Small intestine (tissue), 7 donors: ENCODE results near the gene PPP1R14B. TPM values are rescaled to one million over a fixed set of nuclear protein-coding genes. Genes with fewer than 3 reads are reported as not detected.

ENCODE experiments used
- DNase-seq, 2 donors: peaks; one replicate each; pipeline versions ENCODE4 v3.0.0 to v3.0.0-alpha.2; 2013
- FAIRE-seq: peaks from 2 replicates; lab custom pipeline; 2012; peaks lifted over from hg19 to GRCh38; lab: Jason Lieb, UNC
- H3K27ac ChIP-seq, 3 donors: one replicate each; pipeline ENCODE4 v1.5.1; 2013; ENCODE audit warnings: low read length in 2 of 3, mild to moderate bottlenecking in 2 of 3, control low read depth in 1 of 3, inconsistent platforms in 1 of 3, low read depth in 1 of 3, moderate library complexity in 1 of 3
- H3K27me3 ChIP-seq, 3 donors: one replicate each; pipeline ENCODE4 v1.6.1; 2013; ENCODE audit warnings: low read length in 3 of 3, inconsistent platforms in 1 of 3; ENCODE audit not compliant: control insufficient read depth in 3 of 3, insufficient read depth in 3 of 3
- H3K36me3 ChIP-seq, 3 donors: one replicate each; pipeline ENCODE4 v1.6.1; 2013; ENCODE audit warnings: low read length in 3 of 3, inconsistent platforms in 1 of 3, low read depth in 1 of 3, mild to moderate bottlenecking in 1 of 3, moderate library complexity in 1 of 3; ENCODE audit not compliant: control insufficient read depth in 3 of 3, insufficient read depth in 2 of 3
- H3K4me1 ChIP-seq, 3 donors: one replicate each; pipeline ENCODE4 v1.6.1; 2013; ENCODE audit warnings: low read length in 2 of 3, inconsistent platforms in 1 of 3, low read depth in 1 of 3, mild to moderate bottlenecking in 1 of 3, moderate library complexity in 1 of 3; ENCODE audit not compliant: control insufficient read depth in 3 of 3, insufficient read depth in 2 of 3
- H3K4me3 ChIP-seq, 3 donors: one replicate each; pipeline ENCODE4 v1.5.1; 2013; ENCODE audit warnings: low read length in 3 of 3, control low read depth in 1 of 3, inconsistent platforms in 1 of 3, low read depth in 1 of 3, mild to moderate bottlenecking in 1 of 3, moderate library complexity in 1 of 3
- H3K9me3 ChIP-seq, 2 donors: one replicate each; pipeline ENCODE4 v1.6.1; 2013; ENCODE audit warnings: low read depth in 1 of 2, low read length in 1 of 2; ENCODE audit not compliant: control insufficient read depth in 2 of 2, insufficient read depth in 1 of 2
- WGBS, 3 donors: extraction: QIAGEN DNeasy Blood & Tissue Kit; methylation state at CpG; one replicate each; pipeline ENCODE4 v1.1.7; 2013; 5-methylcytosine and 5-hydroxymethylcytosine counted together
- polyA plus RNA-seq, 4 donors: library from polyadenylated mRNA; stranded (reverse) in 3 of 4; unstranded in 1 of 4; fragments of 200-250 nt in 3 of 4; fragments of 120-200 nt in 1 of 4; gene quantifications; one replicate each; pipeline versions ENCODE4 v1.2.1 to v1.2.3, GENCODE V29; 2013
- donor health status: healthy with polysubstance abuse.
- donor health status: control.
- donor health status: control.
- donor health status: Bipolar disorder and iron deficiency.
- donor health status: healthy.

PPP1R14B gene
- polyA plus RNA-seq, 4 donors = 46.9 to 161 (median 143) TPM

DNA sequence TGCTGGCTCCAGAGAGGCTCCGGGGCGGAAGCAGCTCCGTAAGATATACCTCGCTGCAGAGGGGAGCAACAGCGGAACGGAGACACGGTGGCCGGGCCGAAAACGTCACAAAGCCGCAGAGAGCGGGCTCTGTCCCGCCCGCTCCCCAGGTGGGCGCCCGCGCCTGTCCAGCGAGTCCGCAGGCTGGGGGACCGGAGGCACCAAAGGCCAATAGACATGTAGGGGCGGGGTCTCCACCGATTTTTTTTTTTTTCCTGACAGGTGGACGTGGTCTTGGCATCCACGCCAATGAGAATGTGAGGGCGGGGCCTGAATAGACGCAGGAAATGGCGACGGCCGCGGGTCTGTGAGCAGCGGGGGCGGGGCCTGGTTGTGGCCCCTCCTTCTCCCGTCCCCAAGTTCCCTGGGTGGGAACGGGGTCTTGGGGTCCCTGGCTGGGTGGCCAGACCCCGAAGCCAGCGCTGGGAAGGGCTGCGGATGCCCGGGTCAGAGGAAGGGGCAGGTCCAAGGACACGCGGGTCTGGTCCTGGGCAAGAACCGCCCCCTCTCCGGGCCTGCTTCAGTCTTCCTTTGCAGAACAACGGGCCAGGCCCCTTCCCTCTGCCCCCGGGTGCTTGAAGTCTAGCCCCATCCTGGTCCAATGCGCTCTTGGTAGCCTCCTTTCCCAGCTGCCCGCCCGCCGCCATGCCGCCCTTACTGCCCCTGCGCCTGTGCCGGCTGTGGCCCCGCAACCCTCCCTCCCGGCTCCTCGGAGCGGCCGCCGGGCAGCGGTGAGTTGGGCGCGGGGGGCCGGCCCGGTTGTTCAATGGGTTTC is 16.4 kb downstream of the PPP1R14B start, which contains the start of gene DNAJC4:
TSS of gene DNAJC4 (plus strand) at position 378 of the 814 bp plus-strand sequence. CDS start at position 685, 307 bp downstream.
- Histone ChIP-seq H3K4me3 (peak within 1 kb of the TSS; percentile 73 to 81 (median 78)), H3K27ac (peak within 1 kb of the TSS; percentile 83 to 97 (median 86)), H3K27me3 (no peaks in the 10 kb centered on the region), H3K4me1 (peaks cover 0 to 50% (median 2%) of the 10 kb centered on the region in 3 donors), H3K36me3 (peaks cover 0 to 12% (median 0%) of the 10 kb centered on the region in 3 donors), H3K9me3 (no peaks in the 10 kb centered on the region)
- 0% methylated on average over 48 to 62 of the region's 62 CpGs for WGBS, 3 donors
- no peak for FAIRE-seq
- peak; percentile 96 for DNase-seq

GRCh38 chr11:64229744-64230170 is 17.0 kb downstream of the PPP1R14B start:
- H3K4me1 ChIP-seq = peaks cover 0 to 50% (median 3%) of the 10 kb centered on the region in 3 donors
- no peak for FAIRE-seq

GRCh38 chr11:64229090-64229743 is 17.5 kb downstream of the PPP1R14B start:
- no peaks in the 10 kb centered on the region for H3K9me3 ChIP-seq
- WGBS, 3 donors = 83 to 87% (median 84%) methylated on average over 12 of the region's 12 CpGs
- peak overlapping the region in 1 of 3 donors; percentile 81 for H3K4me3 ChIP-seq
- H3K27me3 ChIP-seq = no peaks in the 10 kb centered on the region
- FAIRE-seq (no peak), DNase-seq (peak in 1 of 2 donors; percentile 55)
- H3K36me3 ChIP-seq = peaks cover 0 to 15% (median 0%) of the 10 kb centered on the region in 3 donors
- H3K4me1 ChIP-seq = peaks cover 0 to 50% (median 3%) of the 10 kb centered on the region in 3 donors
- H3K27ac ChIP-seq = peak overlapping the region; percentile 58 to 97 (median 86)

More at GRCh38 chr11:64229744-64230170, 17.0 kb downstream of the PPP1R14B start:
- Histone ChIP-seq H3K9me3 (no peaks in the 10 kb centered on the region), H3K4me3 (peak overlapping the region; percentile 51 to 81 (median 73)), H3K36me3 (peaks cover 0 to 10% (median 0%) of the 10 kb centered on the region in 3 donors), H3K27ac (peak overlapping the region; percentile 58 to 97 (median 86)), H3K27me3 (no peaks in the 10 kb centered on the region)
- peak in 1 of 2 donors; percentile 57 for DNase-seq
- WGBS, 3 donors = 25 to 33% (median 29%) methylated on average over 13 of the region's 13 CpGs

GRCh38 chr11:64227405-64227956 is 19.3 kb downstream of the PPP1R14B start:
- Histone ChIP-seq H3K4me3 (peak overlapping the region in 2 of 3 donors; percentile 73 to 83), H3K4me1 (peaks cover 0 to 42% (median 3%) of the 10 kb centered on the region in 3 donors), H3K27me3 (no peaks in the 10 kb centered on the region), H3K9me3 (no peaks in the 10 kb centered on the region), H3K36me3 (peaks cover 0 to 28% (median 0%) of the 10 kb centered on the region in 3 donors), H3K27ac (peak overlapping the region in 1 of 3 donors; percentile 82)
- no peak for FAIRE-seq
- 79 to 84% (median 82%) methylated on average over 3 of the region's 3 CpGs for WGBS, 3 donors
- DNase-seq = no peak

DNA sequence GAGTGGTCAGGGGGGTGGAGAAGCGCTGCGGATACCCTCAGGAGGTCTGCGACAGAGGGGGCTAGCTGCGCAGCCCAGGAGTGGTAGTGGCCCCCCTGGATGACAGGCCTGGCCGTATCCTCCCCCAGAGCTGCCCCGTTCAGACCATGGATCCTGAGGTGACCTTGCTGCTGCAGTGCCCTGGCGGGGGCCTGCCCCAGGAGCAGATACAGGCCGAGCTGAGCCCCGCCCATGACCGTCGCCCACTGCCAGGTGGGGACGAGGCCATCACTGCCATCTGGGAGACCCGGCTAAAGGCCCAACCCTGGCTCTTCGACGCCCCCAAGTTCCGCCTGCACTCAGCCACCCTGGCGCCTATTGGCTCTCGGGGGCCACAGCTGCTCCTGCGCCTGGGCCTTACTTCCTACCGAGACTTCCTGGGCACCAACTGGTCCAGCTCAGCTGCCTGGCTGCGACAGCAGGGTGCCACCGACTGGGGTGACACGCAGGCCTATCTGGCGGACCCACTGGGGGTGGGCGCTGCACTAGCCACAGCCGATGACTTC is 20.2 kb downstream of the PPP1R14B start:
- peaks cover 0 to 36% (median 3%) of the 10 kb centered on the region in 3 donors for H3K4me1 ChIP-seq
- H3K36me3 ChIP-seq = peaks cover 0 to 24% (median 0%) of the 10 kb centered on the region in 3 donors
- FAIRE-seq (no peak), DNase-seq (peak; percentile 73 to 74)
- peak overlapping the region; percentile 59 to 83 (median 73) for H3K4me3 ChIP-seq
- H3K27me3 ChIP-seq = no peaks in the 10 kb centered on the region
- H3K9me3 ChIP-seq = no peaks in the 10 kb centered on the region
- WGBS, 3 donors = 1 to 7% (median 4%) methylated on average over 24 to 26 of the region's 26 CpGs
- H3K27ac ChIP-seq = peak overlapping the region; percentile 67 to 89 (median 82)

DNA sequence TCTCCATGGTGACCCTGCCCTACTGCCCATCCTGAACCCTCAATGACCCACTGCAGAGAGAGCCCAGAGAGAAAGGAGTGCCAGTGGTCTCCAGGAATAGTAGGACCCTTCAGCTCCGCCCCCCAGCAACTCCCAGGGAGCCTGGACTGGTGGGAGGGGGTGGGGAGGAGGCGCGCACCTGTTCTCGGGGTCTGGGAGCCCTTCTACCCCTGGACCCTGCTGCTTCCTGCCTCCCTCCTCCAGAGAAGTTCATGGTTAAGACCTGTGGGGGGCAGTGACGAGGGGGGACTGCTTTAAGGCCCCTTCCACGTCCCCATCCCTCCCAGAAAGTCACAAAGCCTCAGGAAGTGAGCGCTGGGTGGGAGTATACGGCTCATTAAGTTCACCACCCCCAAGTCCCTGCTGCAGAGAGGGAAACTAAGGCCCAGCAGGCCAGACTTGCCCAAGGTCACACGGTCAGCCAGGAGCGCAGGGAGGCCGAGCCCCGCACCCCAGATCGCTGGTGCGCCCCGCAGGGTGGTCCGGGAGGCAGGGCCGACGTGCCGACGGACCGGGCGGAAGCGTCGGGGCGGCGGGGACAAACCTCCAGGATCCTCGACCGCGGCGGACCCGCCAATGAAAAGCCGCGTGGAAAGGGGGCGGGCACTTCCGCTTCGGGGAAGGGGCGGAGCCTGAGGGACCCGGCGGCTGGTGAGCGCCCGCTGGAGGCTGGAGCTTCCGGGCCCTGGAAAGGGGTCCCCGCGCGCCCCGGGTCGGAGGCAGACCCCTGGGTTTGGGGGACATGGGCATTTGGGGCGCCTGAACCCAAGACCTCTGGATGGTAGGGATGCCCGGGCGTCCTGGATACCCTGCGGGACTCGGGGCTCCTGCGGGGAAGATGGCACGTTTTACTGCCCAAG is 20.9 kb downstream of the PPP1R14B start, which contains the start of the genes NUDT22 and TRPT1:
TSS of gene NUDT22 (plus strand) at position 667 of the 899 bp plus-strand sequence. CDS start 379 bp downstream, outside the sequence.
TSS of gene TRPT1 (minus strand) at position 579 of the 899 bp plus-strand sequence. CDS start at position 253, 326 bp downstream.
- no peaks in the 10 kb centered on the region for H3K27me3 ChIP-seq
- FAIRE-seq = no peak
- DNase-seq = peak; percentile 91 to 95

More for the DNA sequence above, 20.9 kb downstream of the PPP1R14B start, which contains the start of the genes NUDT22 and TRPT1:
- H3K36me3 ChIP-seq = peaks cover 0 to 30% (median 0%) of the 10 kb centered on the region in 3 donors
- no peaks in the 10 kb centered on the region for H3K9me3 ChIP-seq
- H3K4me3 ChIP-seq = peak within 1 kb of the TSS; percentile 59 to 83 (median 73)
- peaks cover 0 to 31% (median 3%) of the 10 kb centered on the region in 3 donors for H3K4me1 ChIP-seq
- peak within 1 kb of the TSS; percentile 67 to 89 (median 82) for H3K27ac ChIP-seq
- WGBS, 3 donors = 0% methylated on average over 49 to 54 of the region's 54 CpGs
